Right lobe of liver (tissue), 6 donors: ENCODE data around the gene ANKRD33B. TPM values are rescaled to one million over a fixed set of nuclear protein-coding genes. Genes with fewer than 3 reads are reported as not detected.

Source experiments
- ATAC-seq, 4 donors: fragments of 200-7000 bp; cut with Tn5 transposase; one replicate each; pipeline ENCODE4 v1.9.1; 2020; ENCODE audit warnings: mild to moderate bottlenecking in 4 of 4, moderate library complexity in 4 of 4
- DNase-seq, 3 donors: peaks; one replicate each; pipeline ENCODE4 v3.0.0-alpha.2; 2020
- H3K27ac ChIP-seq, 3 donors: fragments of 200-600 bp; one replicate each; pipeline ENCODE4 v1.8.0; 2022
- H3K27me3 ChIP-seq, 2 donors: fragments of 200-600 bp; one replicate each; pipeline ENCODE4 v1.8.0; 2022
- H3K36me3 ChIP-seq, 4 donors: fragments of 200-600 bp; sonication (generic) in 1 of 4; one replicate each; pipeline versions ENCODE4 v1.5.1 to v1.8.0; 2017 to 2022; ENCODE audit warnings: control low read depth in 1 of 4
- H3K4me1 ChIP-seq, 4 donors: fragments of 200-600 bp; sonication (generic) in 1 of 4; one replicate each; pipeline versions ENCODE4 v1.5.1 to v1.8.0; 2017 to 2022; ENCODE audit warnings: control low read depth in 1 of 4
- H3K4me3 ChIP-seq, 3 donors: fragments of 200-600 bp; one replicate each; pipeline ENCODE4 v1.8.0; 2022
- H3K9me3 ChIP-seq, 4 donors: fragments of 200-600 bp; sonication (generic) in 1 of 4; one replicate each; pipeline versions ENCODE4 v1.5.1 to v1.8.0; 2017 to 2022; ENCODE audit warnings: control low read depth in 1 of 4
- POLR2A ChIP-seq: fragments of 450-650 bp; IDR thresholded peaks from one replicate; pipeline ENCODE4 v1.6.1; 2017; ENCODE audit warnings: antibody characterized with exemption, mild to moderate bottlenecking
- WGBS: methylation state at CpG from one replicate; pipeline ENCODE4 v1.1.6; 2018; ENCODE audit warnings: low coverage, low lambda C conversion rate; ENCODE audit not compliant: insufficient coverage; ENCODE audit errors: missing lambda C conversion rate; 5-methylcytosine and 5-hydroxymethylcytosine counted together
- intact Hi-C, 2 donors: fragments of 100-400 bp; cut with DNase I; formaldehyde crosslinking; loops; one replicate each; pipeline versions ENCODE4 v1.11.2 to v1.14.1; 2022
- total RNA-seq, 6 experiments: library from RNA; depleted of rRNA in 2 of 6; stranded (reverse); fragments of >200 nt in 2 of 6; fragmentation: NEBNext Ultra II Directional in 3 of 6; extraction: Animal tissue kit (Norgen Biotek cat#: 25700) in 3 of 6; gene quantifications; one replicate each; pipeline versions ENCODE4 v1.1.0 to v1.2.4, GENCODE V29; 2016 to 2023
- TF ChIP-seq, protein P1 (sequence below), 4 donors: fragments of 200-600 bp in 3 of 4; fragments of 450-650 bp in 1 of 4; IDR thresholded peaks; one replicate each; pipeline versions ENCODE4 v1.5.1 to v1.8.0; 2016 to 2022; ENCODE audit warnings: antibody characterized with exemption in 4 of 4, mild to moderate bottlenecking in 2 of 4
- donor health status: DM: no; HTN: yes; CAD: no.
- donor health status: DM: no; HTN: no; CAD: no.
- donor health status: DM: no; HTN: no; CAD: no.
- donor health status: DM: no; HTN: yes; CAD: no.
- donor health status: DM: no; HTN: yes; CAD: no.

The ANKRD33B gene
- total RNA-seq, 6 experiments from 2014 or later: 0.16 to 1.3 (median 0.29) TPM

- H3K4me1 ChIP-seq: no peaks in the 10 kb centered on the region
- no peak for TF ChIP-seq POLR2A
- H3K27ac ChIP-seq: no peak overlapping the region
- intact Hi-C loops: no loop called here
- H3K9me3 ChIP-seq: no peaks in the 10 kb centered on the region
- no peaks in the 10 kb centered on the region for H3K36me3 ChIP-seq
- no peaks in the 10 kb centered on the region for H3K27me3 ChIP-seq
- WGBS: 57% methylated on average over 3 of the region's 3 CpGs
- DNase-seq (no peak), ATAC-seq (no peak)
- no peak overlapping the region for H3K4me3 ChIP-seq
Measured at GRCh38 chr5:10620346-10620745, 56.5 kb downstream of the ANKRD33B start.

DNA sequence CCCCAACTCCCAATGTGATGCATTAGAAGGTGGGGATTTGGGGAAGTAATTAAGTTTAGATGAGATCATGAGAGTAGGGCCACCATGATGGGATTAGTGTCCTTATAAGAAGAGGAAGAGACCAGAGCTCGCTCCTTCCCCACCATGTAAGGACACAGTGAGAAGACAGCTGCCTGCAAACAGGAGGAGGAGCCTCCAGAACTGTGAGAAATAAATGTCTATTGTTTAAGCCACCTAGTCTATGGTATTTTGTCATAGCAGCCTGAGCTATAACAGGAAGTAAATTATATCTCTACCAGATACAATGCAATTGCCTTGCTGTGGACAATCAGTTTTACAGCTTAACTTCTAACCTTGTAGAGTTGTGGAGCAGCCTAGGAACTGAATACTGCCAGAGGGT lies 58.0 kb downstream of the ANKRD33B start:
- H3K4me1 ChIP-seq: no peaks in the 10 kb centered on the region
- no peaks in the 10 kb centered on the region for H3K9me3 ChIP-seq
- H3K36me3 ChIP-seq: no peaks in the 10 kb centered on the region
- intact Hi-C loops: no loop called here
- ATAC-seq (peak in 3 of 4 donors; percentile 18 to 46 (median 21)), DNase-seq (no peak)
- TF ChIP-seq POLR2A: no peak
- TF ChIP-seq, protein P1, sequence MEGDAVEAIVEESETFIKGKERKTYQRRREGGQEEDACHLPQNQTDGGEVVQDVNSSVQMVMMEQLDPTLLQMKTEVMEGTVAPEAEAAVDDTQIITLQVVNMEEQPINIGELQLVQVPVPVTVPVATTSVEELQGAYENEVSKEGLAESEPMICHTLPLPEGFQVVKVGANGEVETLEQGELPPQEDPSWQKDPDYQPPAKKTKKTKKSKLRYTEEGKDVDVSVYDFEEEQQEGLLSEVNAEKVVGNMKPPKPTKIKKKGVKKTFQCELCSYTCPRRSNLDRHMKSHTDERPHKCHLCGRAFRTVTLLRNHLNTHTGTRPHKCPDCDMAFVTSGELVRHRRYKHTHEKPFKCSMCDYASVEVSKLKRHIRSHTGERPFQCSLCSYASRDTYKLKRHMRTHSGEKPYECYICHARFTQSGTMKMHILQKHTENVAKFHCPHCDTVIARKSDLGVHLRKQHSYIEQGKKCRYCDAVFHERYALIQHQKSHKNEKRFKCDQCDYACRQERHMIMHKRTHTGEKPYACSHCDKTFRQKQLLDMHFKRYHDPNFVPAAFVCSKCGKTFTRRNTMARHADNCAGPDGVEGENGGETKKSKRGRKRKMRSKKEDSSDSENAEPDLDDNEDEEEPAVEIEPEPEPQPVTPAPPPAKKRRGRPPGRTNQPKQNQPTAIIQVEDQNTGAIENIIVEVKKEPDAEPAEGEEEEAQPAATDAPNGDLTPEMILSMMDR (IDR thresholded peaks at IDR 0.05): no peak
- H3K27ac ChIP-seq: no peak overlapping the region
- H3K4me3 ChIP-seq: no peak overlapping the region
- no peaks in the 10 kb centered on the region for H3K27me3 ChIP-seq
- WGBS: 75% methylated on average over 1 of the region's 1 CpG

GRCh38 chr5:10622810-10623209 lies 58.9 kb downstream of the ANKRD33B start:
- no peak for DNase-seq
- no peaks in the 10 kb centered on the region for H3K9me3 ChIP-seq
- H3K27ac ChIP-seq: no peak overlapping the region
- no CpG with 5 or more reads among the region's 4 CpGs for WGBS
- H3K27me3 ChIP-seq: no peaks in the 10 kb centered on the region
- H3K36me3 ChIP-seq: no peaks in the 10 kb centered on the region
- no peak for ATAC-seq
- intact Hi-C loops: no loop called here
- no peak overlapping the region for H3K4me3 ChIP-seq
- peaks cover 0 to under 1% (median 0%) of the 10 kb centered on the region in 4 donors for H3K4me1 ChIP-seq
- TF ChIP-seq, protein P1 (IDR thresholded peaks at IDR 0.05): no peak
- TF ChIP-seq POLR2A: no peak

DNA sequence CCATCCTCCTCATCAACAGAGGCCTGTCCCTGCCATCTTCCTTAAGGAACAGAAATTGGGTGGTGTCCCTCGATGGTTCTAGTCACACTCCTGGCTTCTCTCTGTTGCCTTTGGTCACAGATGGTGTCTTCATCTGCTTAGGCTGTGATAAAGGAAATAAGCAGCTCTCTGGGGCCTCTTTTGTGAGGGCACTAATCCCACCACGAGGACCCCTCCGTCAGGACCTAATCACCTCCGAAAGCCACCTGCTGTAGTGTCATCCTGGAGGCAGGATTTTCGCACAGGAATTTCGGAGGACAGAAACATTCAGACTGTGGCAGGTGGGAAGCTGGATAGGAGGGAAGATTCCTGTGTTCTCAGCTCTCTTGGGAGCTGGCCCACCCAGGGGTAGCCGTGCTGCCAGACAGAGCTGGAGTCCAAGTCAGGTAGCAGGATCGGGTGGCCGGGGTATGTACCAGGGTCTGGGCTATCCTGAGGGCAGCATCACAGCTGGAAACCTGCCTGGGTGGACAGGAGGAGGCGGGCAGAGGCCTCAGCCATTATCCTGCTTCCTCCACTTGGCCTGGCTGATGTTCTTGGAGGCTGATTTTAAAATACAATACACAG lies 59.5 kb downstream of the ANKRD33B start:
- TF ChIP-seq POLR2A: no peak
- TF ChIP-seq, protein P1 (IDR thresholded peaks at IDR 0.05): no peak
- Histone ChIP-seq H3K36me3 (no peaks in the 10 kb centered on the region), H3K9me3 (no peaks in the 10 kb centered on the region), H3K4me1 (peaks cover 0 to 2% (median 0%) of the 10 kb centered on the region in 4 donors), H3K27ac (no peak overlapping the region), H3K27me3 (no peaks in the 10 kb centered on the region), H3K4me3 (no peak overlapping the region)
- DNase-seq: no peak
- intact Hi-C loops: no loop called here
- ATAC-seq: no peak
- whole genome bisulfite sequencing: 57% methylated on average over 3 of the region's 10 CpGs

DNA sequence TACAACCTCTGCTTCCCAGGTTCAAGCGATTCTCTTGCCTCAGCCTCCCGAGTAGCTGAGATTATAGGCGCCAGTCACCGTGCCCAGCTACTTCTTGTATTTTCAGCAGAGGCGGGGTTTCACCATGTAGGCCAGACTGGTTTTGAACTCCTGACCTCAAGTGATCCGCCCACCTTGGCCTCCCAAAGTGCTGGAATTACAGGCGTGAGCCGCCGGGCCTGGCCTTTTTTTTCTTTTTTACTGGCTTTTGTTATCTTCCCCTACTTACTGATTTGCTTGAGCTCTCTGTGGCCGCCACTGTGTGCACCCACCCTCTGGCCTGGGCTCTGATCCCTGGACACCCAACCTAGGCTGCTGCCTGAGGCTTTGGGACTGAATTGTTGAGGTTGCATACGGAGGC lies 60.3 kb downstream of the ANKRD33B start:
- no peak for DNase-seq
- WGBS: 90% methylated on average over 7 of the region's 11 CpGs
- TF ChIP-seq, protein P1 (IDR thresholded peaks at IDR 0.05): no peak
- no peak for TF ChIP-seq POLR2A
- Histone ChIP-seq H3K27me3 (no peaks in the 10 kb centered on the region), H3K4me1 (peaks cover 0 to 2% (median 0%) of the 10 kb centered on the region in 4 donors), H3K36me3 (no peaks in the 10 kb centered on the region), H3K9me3 (no peaks in the 10 kb centered on the region), H3K4me3 (no peak overlapping the region), H3K27ac (no peak overlapping the region)
- intact Hi-C loops: no loop called here
- no peak for ATAC-seq
